Left kidney (tissue), 8 donors: Measurements from ENCODE around the gene HSFX4. TPM values are rescaled to one million over a fixed set of nuclear protein-coding genes. Genes with fewer than 3 reads are reported as not detected.
"Not testable (repeated sequence)": the region's sequence is repeated elsewhere in the genome, so short reads cannot be mapped to it uniquely, and the experiment has no call there.

Experiments
- DNase-seq: peaks from one replicate; pipeline ENCODE4 v3.0.0-alpha.2; 2013
- long read RNA-seq, 8 donors: transcript quantifications; one replicate each; lab custom pipeline, GENCODE V29; 2026
- polyA plus RNA-seq: library from polyadenylated mRNA; unstranded; fragments of 120-200 nt; gene quantifications from one replicate; pipeline ENCODE4 v1.2.1, GENCODE V29; 2013; ENCODE audit not compliant: insufficient read length

HSFX4 gene
- 0.25 TPM for polyA plus RNA-seq
- long read RNA-seq, donor 1 = 0 reads
- long read RNA-seq, donor 2 = 0 reads
- long read RNA-seq, donor 3 = 0 reads
- long read RNA-seq, donor 4 = 0 reads
- long read RNA-seq, donor 5 = 0 reads
- long read RNA-seq, donor 6, partial matches to known transcripts = 29 of 29 reads
- long read RNA-seq, donor 6, other reads (novel, unspliced or antisense) = 0 of 29 reads
- long read RNA-seq, donor 7 = 0 reads
- long read RNA-seq, donor 8 = 0 reads

- DNase-seq = not testable (repeated sequence)
These were observed at the start of gene HSFX4 for GRCh38 chrX:149929400-149929799. HSFX4 (plus strand) TSS chrX:149929573; CDS start chrX:149929645, 72 bp downstream.

- DNase-seq = no peak
These were observed 48.2 kb upstream of the HSFX4 start, which contains the start of gene MAGEA8 for GRCh38 chrX:149881081-149881711. MAGEA8 (plus strand) TSS chrX:149881183; CDS start chrX:149884273, 3,090 bp downstream.

- DNase-seq = not testable (repeated sequence)
These were observed 38.5 kb upstream of the HSFX4 start for GRCh38 chrX:149890828-149891227.

GRCh38 chrX:149898554-149898953, 30.8 kb upstream of the HSFX4 start:
- DNase-seq = no peak

GRCh38 chrX:149903889-149904748, 25.3 kb upstream of the HSFX4 start:
- no peak for DNase-seq

GRCh38 chrX:149908308-149908707, 21.1 kb upstream of the HSFX4 start:
- DNase-seq = no peak

- no peak for DNase-seq
These were observed 20.6 kb upstream of the HSFX4 start for GRCh38 chrX:149908727-149909126.

- no peak for DNase-seq
These were observed 19.8 kb upstream of the HSFX4 start for GRCh38 chrX:149909324-149910177.

GRCh38 chrX:149910178-149910695, 19.1 kb upstream of the HSFX4 start:
- DNase-seq = no peak

- DNase-seq = no peak
These were observed 12.5 kb upstream of the HSFX4 start for GRCh38 chrX:149916745-149917392.

- not testable (repeated sequence) for DNase-seq
These were observed 5.5 kb upstream of the HSFX4 start for GRCh38 chrX:149923836-149924235.

- not testable (repeated sequence) for DNase-seq
These were observed 4.9 kb upstream of the HSFX4 start for GRCh38 chrX:149924434-149924833.

- DNase-seq = not testable (repeated sequence)
These were observed 2.0 kb upstream of the HSFX4 start for GRCh38 chrX:149927245-149927963.

GRCh38 chrX:149927964-149928258, 1.5 kb upstream of the HSFX4 start:
- DNase-seq = not testable (repeated sequence)

- DNase-seq = not testable (repeated sequence)
These were observed 738 bp upstream of the HSFX4 start for GRCh38 chrX:149928635-149929034.

GRCh38 chrX:149931355-149931754, 2.0 kb downstream of the HSFX4 start:
- not testable (repeated sequence) for DNase-seq

GRCh38 chrX:149932150-149932549, 2.8 kb downstream of the HSFX4 start:
- not testable (repeated sequence) for DNase-seq

GRCh38 chrX:149932970-149933369, 3.6 kb downstream of the HSFX4 start:
- not testable (repeated sequence) for DNase-seq

- DNase-seq = not testable (repeated sequence)
These were observed 4.2 kb downstream of the HSFX4 start for GRCh38 chrX:149933547-149933946.

GRCh38 chrX:149937328-149937727, 8.0 kb downstream of the HSFX4 start:
- not testable (repeated sequence) for DNase-seq
